CD14-positive monocyte (primary cell): ENCODE data around the gene ERGIC1. TPM values are rescaled to one million over a fixed set of nuclear protein-coding genes. Genes with fewer than 3 reads are reported as not detected.

Experiments
- DNase-seq, 3 donors: peaks; one replicate each; pipeline ENCODE4 v3.0.0-alpha.2; 2011 to 2022
- H2AFZ ChIP-seq: 2 replicates; pipeline ENCODE4 v1.6.0; 2012; ENCODE audit warnings: mild to moderate bottlenecking, low read depth, low read length, inconsistent platforms; ENCODE audit not compliant: insufficient read depth, poor library complexity, severe bottlenecking
- H3K27ac ChIP-seq, 2 donors: 1 replicate in 1 of 2; 2 replicates in 1 of 2; pipeline ENCODE4 v1.5.1; 2012 to 2013; ENCODE audit warnings: low read length in 2 of 2, control low read depth in 1 of 2, inconsistent platforms in 1 of 2, low read depth in 1 of 2, mild to moderate bottlenecking in 1 of 2
- H3K27me3 ChIP-seq, 2 donors: one replicate each; pipeline versions ENCODE4 v1.6.0 to v1.6.1; 2011 to 2013; ENCODE audit warnings: low read length in 2 of 2; ENCODE audit not compliant: control insufficient read depth in 2 of 2, insufficient read depth in 2 of 2
- H3K36me3 ChIP-seq, 2 donors: replicated peaks in 1 of 2; 1 replicate in 1 of 2; 2 replicates in 1 of 2; pipeline versions ENCODE4 v1.5.1 to v1.6.1; 2012 to 2013; ENCODE audit warnings: low read length in 2 of 2, control low read depth in 1 of 2, inconsistent platforms in 1 of 2, mild to moderate bottlenecking in 1 of 2; ENCODE audit not compliant: insufficient read depth in 2 of 2, control insufficient read depth in 1 of 2
- H3K4me1 ChIP-seq, 2 donors: 1 replicate in 1 of 2; 2 replicates in 1 of 2; pipeline versions ENCODE4 v1.5.1 to v1.6.1; 2012 to 2013; ENCODE audit warnings: low read length in 2 of 2, control low read depth in 1 of 2, inconsistent platforms in 1 of 2, mild to moderate bottlenecking in 1 of 2, moderate library complexity in 1 of 2; ENCODE audit not compliant: insufficient read depth in 2 of 2, control insufficient read depth in 1 of 2
- H3K4me2 ChIP-seq: replicated peaks from 2 replicates; pipeline ENCODE3; 2012; ENCODE audit warnings: low read length, moderate library complexity, mild to moderate bottlenecking; ENCODE audit not compliant: poor library complexity, severe bottlenecking; ENCODE audit errors: extremely low read depth
- H3K4me3 ChIP-seq, 3 experiments: fragments of 200-600 bp in 1 of 3; sonication (generic) in 1 of 3; replicated peaks in 1 of 3; 1 replicate in 2 of 3; 2 replicates in 1 of 3; pipeline ENCODE4 v1.5.1; 2011 to 2013; ENCODE audit warnings: low read length in 3 of 3, mild to moderate bottlenecking in 3 of 3, control low read depth in 2 of 3, low read depth in 2 of 3, inconsistent platforms in 1 of 3, moderate library complexity in 1 of 3
- H3K79me2 ChIP-seq: 2 replicates; pipeline ENCODE4 v1.6.0; 2012; ENCODE audit warnings: mild to moderate bottlenecking, control low read depth, inconsistent platforms, low read length, moderate library complexity; ENCODE audit not compliant: insufficient read depth
- H3K9ac ChIP-seq: 2 replicates; pipeline ENCODE4 v1.6.0; 2017; ENCODE audit warnings: low read length, mild to moderate bottlenecking; ENCODE audit not compliant: insufficient read depth, poor library complexity, severe bottlenecking
- H3K9me3 ChIP-seq, 2 donors: replicated peaks in 1 of 2; 1 replicate in 1 of 2; 2 replicates in 1 of 2; pipeline versions ENCODE4 v1.5.1 to v1.6.1; 2012 to 2013; ENCODE audit warnings: low read length in 2 of 2, control low read depth in 1 of 2; ENCODE audit not compliant: control insufficient read depth in 1 of 2, insufficient read depth in 1 of 2
- H4K20me1 ChIP-seq: 2 replicates; pipeline ENCODE4 v1.6.0; 2012; ENCODE audit warnings: mild to moderate bottlenecking, low read length, control low read depth, moderate library complexity; ENCODE audit not compliant: insufficient read depth
- H3K27ac Mint-ChIP-seq, 7 donors: one replicate each; pipeline ENCODE4 v1.8.0; 2020; ENCODE audit warnings: mild to moderate bottlenecking in 7 of 7, mixed read lengths in 7 of 7, moderate library complexity in 6 of 7, inconsistent platforms in 2 of 7
- H3K27me3 Mint-ChIP-seq, 3 donors: one replicate each; pipeline ENCODE4 v1.8.0; 2021 to 2022; ENCODE audit warnings: low read depth in 3 of 3, mild to moderate bottlenecking in 3 of 3, mixed read lengths in 3 of 3, moderate library complexity in 3 of 3, inconsistent platforms in 1 of 3
- H3K36me3 Mint-ChIP-seq, 2 donors: one replicate each; pipeline ENCODE4 v1.8.0; 2020; ENCODE audit warnings: mixed read lengths in 2 of 2, inconsistent platforms in 1 of 2, mild to moderate bottlenecking in 1 of 2
- H3K4me1 Mint-ChIP-seq: one replicate; pipeline ENCODE4 v1.8.0; 2020; ENCODE audit warnings: mild to moderate bottlenecking, mixed read lengths
- H3K4me3 Mint-ChIP-seq, 2 donors: one replicate each; pipeline ENCODE4 v1.8.0; 2020; ENCODE audit warnings: mild to moderate bottlenecking in 2 of 2, mixed read lengths in 2 of 2, moderate library complexity in 1 of 2
- H3K9me3 Mint-ChIP-seq, 7 donors: one replicate each; pipeline ENCODE4 v1.8.0; 2020 to 2022; ENCODE audit warnings: mixed read lengths in 7 of 7, mild to moderate bottlenecking in 6 of 7, moderate library complexity in 6 of 7, inconsistent platforms in 2 of 7
- CTCF ChIP-seq: fragments of 200-600 bp; IDR thresholded peaks from one replicate; pipeline ENCODE4 v1.8.0; 2022; ENCODE audit warnings: antibody characterized with exemption, mild to moderate bottlenecking
- WGBS: methylation state at CpG from one replicate; pipeline ENCODE4 v1.1.5; 2013; ENCODE audit warnings: missing lambda C conversion rate; ENCODE audit not compliant: insufficient coverage; 5-methylcytosine and 5-hydroxymethylcytosine counted together
- intact Hi-C, 2 donors: fragments of 100-400 bp; cut with micrococcal nuclease; formaldehyde crosslinking; loops; one replicate each; pipeline versions ENCODE4 v1.15.0 to v1.15.1; 2023
- polyA plus RNA-seq, 3 donors: library from polyadenylated mRNA; depleted of rRNA in 1 of 3; unstranded in 2 of 3; stranded (reverse) in 1 of 3; fragments of 300-500 nt in 2 of 3; fragments of >200 nt in 1 of 3; fragmentation: Illumina TruSeq in 2 of 3; gene quantifications; 1 replicate in 2 of 3; 2 replicates in 1 of 3; pipeline ENCODE4 v1.2.3, GENCODE V29; 2012 to 2021

The ERGIC1 gene
- polyA plus RNA-seq, 3 donors: 28.3 to 76.2 (median 34.1) TPM

- Histone ChIP-seq H3K9me3 (peaks cover 0 to 9% of the 10 kb centered on the region in 2 donors), H4K20me1 (no peaks in the 10 kb centered on the region), H3K79me2 (no peaks in the 10 kb centered on the region), H3K4me3 (peak overlapping the region in 1 of 3 experiments; percentile 16), H3K9ac (no peak overlapping the region), H3K27ac (peak overlapping the region in 1 of 2 donors; percentile 73), H3K36me3 (no peaks in the 10 kb centered on the region), H3K4me2 (peak overlapping the region; percentile 28), H3K27me3 (no peaks in the 10 kb centered on the region), H3K4me1 (peaks cover 27 to 46% of the 10 kb centered on the region in 2 donors), H2AFZ (no peak overlapping the region)
- TF ChIP-seq CTCF: no peak
- Mint-ChIP-seq H3K4me1 (peaks cover 23% of the 10 kb centered on the region), H3K4me3 (peak overlapping the region in 1 of 2 donors; percentile 46), H3K9me3 (peaks cover 4 to 13% (median 9%) of the 10 kb centered on the region in 7 donors), H3K27ac (peak overlapping the region in 4 of 7 donors; percentile 67 to 91 (median 85)), H3K27me3 (peaks cover 0 to 2% (median 0%) of the 10 kb centered on the region in 3 donors), H3K36me3 (peaks cover 3 to 6% of the 10 kb centered on the region in 2 donors)
- intact Hi-C loops: no loop called here
- peak in 2 of 3 donors; percentile 58 to 76 for DNase-seq
- 66% methylated on average over 13 of the region's 21 CpGs for WGBS
Measured at GRCh38 chr5:172788771-172789686, 45.0 kb upstream of the ERGIC1 start.

GRCh38 chr5:172789687-172790495 lies 44.2 kb upstream of the ERGIC1 start:
- H3K4me2 ChIP-seq: no peak overlapping the region
- peaks cover 0 to 10% of the 10 kb centered on the region in 2 donors for H3K9me3 ChIP-seq
- WGBS: 85% methylated on average over 5 of the region's 9 CpGs
- H3K9me3 Mint-ChIP-seq: peaks cover 6 to 16% (median 11%) of the 10 kb centered on the region in 7 donors
- intact Hi-C loops: no loop called here
- no peaks in the 10 kb centered on the region for H3K27me3 ChIP-seq
- peaks cover 7 to 12% of the 10 kb centered on the region in 2 donors for H3K36me3 Mint-ChIP-seq
- H3K79me2 ChIP-seq: no peaks in the 10 kb centered on the region
- H3K4me3 ChIP-seq: no peak overlapping the region
- no peak for TF ChIP-seq CTCF
- H3K27ac Mint-ChIP-seq: peak overlapping the region in 4 of 7 donors; percentile 26 to 91 (median 61)
- H3K4me1 ChIP-seq: peaks cover 36 to 55% of the 10 kb centered on the region in 2 donors
- no peaks in the 10 kb centered on the region for H3K36me3 ChIP-seq
- peak in 1 of 3 donors; percentile 4 for DNase-seq
- H3K9ac ChIP-seq: no peak overlapping the region
- peaks cover 31% of the 10 kb centered on the region for H3K4me1 Mint-ChIP-seq
- no peak overlapping the region for H3K4me3 Mint-ChIP-seq
- H3K27me3 Mint-ChIP-seq: peaks cover 0 to 2% (median 0%) of the 10 kb centered on the region in 3 donors
- no peaks in the 10 kb centered on the region for H4K20me1 ChIP-seq
- no peak overlapping the region for H2AFZ ChIP-seq
- peak overlapping the region in 1 of 2 donors; percentile 73 for H3K27ac ChIP-seq
